Right lobe of liver (tissue), 4 donors: Measurements from ENCODE around the gene ACYP1.
A peak's percentile ranks its signal among the peaks of the same experiment; 100 is the strongest.

Experiments
- POLR2A ChIP-seq: fragments of 450-650 bp; IDR thresholded peaks from one replicate; pipeline ENCODE4 v1.6.1; 2017; ENCODE audit warnings: antibody characterized with exemption, mild to moderate bottlenecking
- TF ChIP-seq, protein P1 (sequence below), 4 donors: fragments of 200-600 bp in 3 of 4; fragments of 450-650 bp in 1 of 4; IDR thresholded peaks; one replicate each; pipeline versions ENCODE4 v1.5.1 to v1.8.0; 2016 to 2022; ENCODE audit warnings: antibody characterized with exemption in 4 of 4, mild to moderate bottlenecking in 2 of 4
- donor health status: DM: no; HTN: no; CAD: no.
- donor health status: DM: no; HTN: no; CAD: no.
- donor health status: DM: no; HTN: yes; CAD: no.

DNA sequence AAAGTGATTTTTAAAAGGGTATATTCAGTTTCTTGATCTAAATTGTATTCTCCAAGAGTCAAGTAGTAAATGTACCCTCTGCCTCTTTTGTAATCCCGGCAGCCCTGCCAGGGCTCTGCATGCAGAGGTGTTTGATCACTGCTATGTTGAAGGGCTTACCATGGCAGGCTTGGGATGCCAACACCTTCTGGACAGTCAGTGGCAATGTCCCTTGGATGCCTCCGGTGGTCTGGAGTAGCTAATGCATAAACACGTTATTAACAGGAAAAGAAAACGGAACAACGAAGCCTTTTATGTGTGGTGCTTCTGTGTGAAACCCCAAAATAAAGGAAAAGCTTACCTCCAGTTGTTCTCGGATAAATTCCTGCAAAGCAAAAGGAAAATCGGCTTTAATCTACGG is 41.2 kb downstream of the ACYP1 start:
- TF ChIP-seq, protein P1, sequence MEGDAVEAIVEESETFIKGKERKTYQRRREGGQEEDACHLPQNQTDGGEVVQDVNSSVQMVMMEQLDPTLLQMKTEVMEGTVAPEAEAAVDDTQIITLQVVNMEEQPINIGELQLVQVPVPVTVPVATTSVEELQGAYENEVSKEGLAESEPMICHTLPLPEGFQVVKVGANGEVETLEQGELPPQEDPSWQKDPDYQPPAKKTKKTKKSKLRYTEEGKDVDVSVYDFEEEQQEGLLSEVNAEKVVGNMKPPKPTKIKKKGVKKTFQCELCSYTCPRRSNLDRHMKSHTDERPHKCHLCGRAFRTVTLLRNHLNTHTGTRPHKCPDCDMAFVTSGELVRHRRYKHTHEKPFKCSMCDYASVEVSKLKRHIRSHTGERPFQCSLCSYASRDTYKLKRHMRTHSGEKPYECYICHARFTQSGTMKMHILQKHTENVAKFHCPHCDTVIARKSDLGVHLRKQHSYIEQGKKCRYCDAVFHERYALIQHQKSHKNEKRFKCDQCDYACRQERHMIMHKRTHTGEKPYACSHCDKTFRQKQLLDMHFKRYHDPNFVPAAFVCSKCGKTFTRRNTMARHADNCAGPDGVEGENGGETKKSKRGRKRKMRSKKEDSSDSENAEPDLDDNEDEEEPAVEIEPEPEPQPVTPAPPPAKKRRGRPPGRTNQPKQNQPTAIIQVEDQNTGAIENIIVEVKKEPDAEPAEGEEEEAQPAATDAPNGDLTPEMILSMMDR (IDR thresholded peaks at IDR 0.05), result peak; percentile 16 to 25 (median 20)
- TF ChIP-seq POLR2A, result no peak
